ENCODE data around the gene RAB27A.
A peak's percentile ranks its signal among the peaks of the same experiment; 100 is the strongest.

Gene RAB27A

DNA sequence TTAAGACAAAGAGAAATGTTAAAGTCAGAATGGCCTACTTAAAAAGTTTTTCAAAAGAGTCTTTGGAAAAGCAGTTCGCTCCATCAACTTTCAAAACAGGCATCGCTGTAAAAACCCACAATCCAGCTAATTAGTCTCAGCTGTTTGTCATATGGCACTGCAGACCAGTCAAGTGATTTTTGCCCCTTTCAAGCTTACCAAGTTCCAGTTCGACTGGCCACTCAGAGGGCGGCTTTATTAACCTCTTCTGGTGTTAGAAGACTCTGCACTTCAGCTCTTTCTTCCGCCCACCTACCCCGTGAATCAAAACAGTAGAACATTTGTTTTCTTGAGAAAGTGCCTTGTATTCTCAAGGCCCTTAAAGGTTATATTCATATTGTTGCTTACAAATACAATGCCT is 19.3 kb downstream of the RAB27A start:
- no peak for DNase-seq (ENCODE audit: low read depth)
- TF ChIP-seq, protein P1, sequence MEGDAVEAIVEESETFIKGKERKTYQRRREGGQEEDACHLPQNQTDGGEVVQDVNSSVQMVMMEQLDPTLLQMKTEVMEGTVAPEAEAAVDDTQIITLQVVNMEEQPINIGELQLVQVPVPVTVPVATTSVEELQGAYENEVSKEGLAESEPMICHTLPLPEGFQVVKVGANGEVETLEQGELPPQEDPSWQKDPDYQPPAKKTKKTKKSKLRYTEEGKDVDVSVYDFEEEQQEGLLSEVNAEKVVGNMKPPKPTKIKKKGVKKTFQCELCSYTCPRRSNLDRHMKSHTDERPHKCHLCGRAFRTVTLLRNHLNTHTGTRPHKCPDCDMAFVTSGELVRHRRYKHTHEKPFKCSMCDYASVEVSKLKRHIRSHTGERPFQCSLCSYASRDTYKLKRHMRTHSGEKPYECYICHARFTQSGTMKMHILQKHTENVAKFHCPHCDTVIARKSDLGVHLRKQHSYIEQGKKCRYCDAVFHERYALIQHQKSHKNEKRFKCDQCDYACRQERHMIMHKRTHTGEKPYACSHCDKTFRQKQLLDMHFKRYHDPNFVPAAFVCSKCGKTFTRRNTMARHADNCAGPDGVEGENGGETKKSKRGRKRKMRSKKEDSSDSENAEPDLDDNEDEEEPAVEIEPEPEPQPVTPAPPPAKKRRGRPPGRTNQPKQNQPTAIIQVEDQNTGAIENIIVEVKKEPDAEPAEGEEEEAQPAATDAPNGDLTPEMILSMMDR (IDR thresholded peaks at IDR 0.05; ENCODE audit: low read length, missing control alignments), result no peak
- no peak overlapping the region for H3K4me3 ChIP-seq (replicated peaks; ENCODE audit: low read depth, low read length)

DNA sequence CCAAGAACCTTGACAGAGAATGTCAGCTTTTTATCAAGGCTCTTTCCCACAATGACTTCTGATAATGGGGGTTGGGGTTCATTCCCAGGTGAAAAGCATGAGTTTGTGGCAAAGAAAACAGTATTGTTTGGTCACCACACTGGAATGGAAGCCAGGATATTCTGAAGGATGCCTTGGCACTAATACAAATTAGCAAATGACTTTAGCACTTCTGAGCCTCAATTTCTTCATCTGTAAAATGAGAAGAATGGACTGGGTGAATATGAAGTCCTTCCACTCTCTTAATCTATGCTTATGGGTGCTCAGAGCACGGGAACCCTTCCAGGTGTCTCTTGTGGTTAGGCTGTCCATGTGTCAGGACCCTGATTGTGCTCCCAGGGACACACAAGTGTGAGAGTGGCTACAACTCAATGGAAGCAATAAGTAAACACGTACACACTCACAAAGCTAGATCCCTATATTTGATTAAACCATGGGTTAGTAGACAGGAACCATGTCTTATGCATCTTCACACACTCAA is 21.4 kb downstream of the RAB27A start:
- H3K4me3 ChIP-seq (replicated peaks; ENCODE audit: low read depth, low read length), result no peak overlapping the region
- no peak for DNase-seq (ENCODE audit: low read depth)
- TF ChIP-seq, protein P1 (IDR thresholded peaks at IDR 0.05; ENCODE audit: low read length, missing control alignments), result no peak

DNA sequence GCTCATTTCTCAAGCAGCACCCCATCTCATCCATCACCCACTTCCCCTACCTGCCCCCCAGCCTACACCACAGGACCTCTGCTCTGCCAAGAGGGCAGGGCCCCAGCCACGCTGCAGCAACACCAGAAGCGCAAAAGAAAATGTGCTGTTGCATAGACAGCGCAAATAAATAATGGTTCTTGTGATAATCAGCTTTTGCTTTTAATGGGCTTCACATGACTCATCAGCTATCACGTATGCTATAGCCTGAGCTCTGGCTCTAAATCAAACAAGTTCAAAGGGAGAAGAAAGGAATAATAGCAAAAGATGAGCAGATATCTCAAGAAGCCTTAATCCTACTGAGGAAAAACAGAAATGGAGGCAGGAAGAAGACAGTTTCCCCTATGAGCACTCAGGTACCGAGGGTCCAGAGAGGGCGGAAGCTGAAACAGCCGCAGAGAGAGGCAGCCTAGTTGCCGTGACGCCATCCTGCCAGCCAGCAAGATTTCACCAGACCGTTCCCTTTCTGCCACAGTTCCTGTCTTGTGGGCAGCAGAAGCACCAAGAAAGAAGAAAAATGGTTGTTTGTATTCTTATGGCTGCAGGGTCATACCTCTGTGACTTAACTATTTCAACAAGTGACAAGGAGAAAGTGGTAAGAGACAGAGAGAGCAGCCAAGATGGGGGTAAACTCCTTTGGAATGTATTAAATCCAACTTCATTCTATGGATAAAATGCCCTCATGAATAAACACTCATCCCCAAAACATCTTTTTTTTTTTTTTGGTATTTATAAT is 22.0 kb downstream of the RAB27A start:
- no peak overlapping the region for H3K4me3 ChIP-seq (replicated peaks; ENCODE audit: low read depth, low read length)
- TF ChIP-seq, protein P1 (IDR thresholded peaks at IDR 0.05; ENCODE audit: low read length, missing control alignments), result no peak
- peak; percentile 41 for DNase-seq (ENCODE audit: low read depth)

DNA sequence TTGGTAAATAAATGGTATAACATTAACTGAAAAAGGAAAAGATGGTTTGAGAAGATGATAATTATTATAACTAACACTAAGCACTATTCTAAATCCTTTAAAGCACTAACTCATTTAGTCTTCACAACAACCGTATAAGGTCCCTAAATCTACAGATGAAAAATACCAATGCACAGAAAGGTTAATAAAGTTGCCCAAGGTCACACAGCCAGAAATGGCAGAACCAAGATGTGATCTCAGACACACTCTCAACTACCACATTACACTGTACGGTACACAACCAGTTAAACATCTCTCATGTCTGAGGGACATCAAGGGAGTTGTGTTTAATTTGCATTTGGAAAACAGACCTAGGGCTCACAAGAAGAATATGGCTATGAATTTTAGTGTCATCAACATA is 23.1 kb downstream of the RAB27A start:
- TF ChIP-seq, protein P1 (IDR thresholded peaks at IDR 0.05; ENCODE audit: low read length, missing control alignments), result no peak
- no peak for DNase-seq (ENCODE audit: low read depth)
- H3K4me3 ChIP-seq (replicated peaks; ENCODE audit: low read depth, low read length), result no peak overlapping the region

DNA sequence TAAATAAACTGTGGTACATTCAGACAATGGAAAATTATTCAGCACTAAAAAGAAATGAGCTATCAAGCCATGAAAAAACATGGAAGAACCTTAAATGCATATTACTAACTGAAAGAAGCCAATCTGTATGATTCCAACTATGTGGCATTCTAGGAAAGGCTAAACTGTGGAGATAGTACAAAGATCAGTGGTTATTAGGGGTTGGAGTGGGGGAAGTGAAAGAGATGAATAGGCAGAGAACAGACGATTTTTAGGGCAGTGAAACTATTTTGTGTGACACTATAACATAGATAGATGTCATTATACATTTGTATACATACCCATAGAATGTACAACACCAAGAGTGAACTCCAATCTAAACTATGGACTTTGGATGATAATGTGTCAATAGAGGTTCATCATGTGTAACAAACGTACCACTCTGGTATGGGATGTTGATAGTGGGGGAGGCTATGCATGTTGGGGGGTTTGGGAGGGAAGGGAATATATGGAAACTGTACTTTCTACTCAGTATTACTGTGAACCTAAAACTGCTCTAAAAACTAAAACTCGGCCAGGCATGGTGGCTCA is 29.0 kb downstream of the RAB27A start:
- DNase-seq (ENCODE audit: low read depth), result no peak
- TF ChIP-seq, protein P1 (IDR thresholded peaks at IDR 0.05; ENCODE audit: low read length, missing control alignments), result no peak
- H3K4me3 ChIP-seq (replicated peaks; ENCODE audit: low read depth, low read length), result no peak overlapping the region

DNA sequence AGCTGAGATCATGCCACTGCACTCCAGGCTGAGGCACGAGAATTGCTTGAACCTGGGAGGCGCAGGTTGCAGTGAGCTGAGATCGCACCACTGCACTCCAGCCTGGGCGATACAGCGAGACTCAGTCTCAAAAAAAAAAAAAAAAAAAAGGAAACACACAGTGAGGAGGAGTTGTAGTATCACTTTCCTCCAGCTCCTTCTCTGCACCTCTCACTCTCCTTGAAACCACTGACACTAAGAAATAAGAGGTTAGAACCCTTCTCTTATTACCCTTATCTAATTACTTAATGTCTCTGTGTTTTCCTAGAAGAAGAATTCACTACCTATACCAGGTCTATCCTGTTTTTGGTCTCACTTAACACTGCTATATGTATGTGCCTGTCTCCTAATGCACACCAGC is 31.7 kb downstream of the RAB27A start:
- H3K4me3 ChIP-seq (replicated peaks; ENCODE audit: low read depth, low read length), result no peak overlapping the region
- TF ChIP-seq, protein P1 (IDR thresholded peaks at IDR 0.05; ENCODE audit: low read length, missing control alignments), result no peak
- no peak for DNase-seq (ENCODE audit: low read depth)

Measured in fibroblast of pulmonary artery (primary cell).